ENCODE data around the gene XXYLT1. TPM values are rescaled to one million over a fixed set of nuclear protein-coding genes. Genes with fewer than 3 reads are reported as not detected.

Gene XXYLT1
- total RNA-seq, 1 experiment from 2014 or later = 10.9 TPM

DNA sequence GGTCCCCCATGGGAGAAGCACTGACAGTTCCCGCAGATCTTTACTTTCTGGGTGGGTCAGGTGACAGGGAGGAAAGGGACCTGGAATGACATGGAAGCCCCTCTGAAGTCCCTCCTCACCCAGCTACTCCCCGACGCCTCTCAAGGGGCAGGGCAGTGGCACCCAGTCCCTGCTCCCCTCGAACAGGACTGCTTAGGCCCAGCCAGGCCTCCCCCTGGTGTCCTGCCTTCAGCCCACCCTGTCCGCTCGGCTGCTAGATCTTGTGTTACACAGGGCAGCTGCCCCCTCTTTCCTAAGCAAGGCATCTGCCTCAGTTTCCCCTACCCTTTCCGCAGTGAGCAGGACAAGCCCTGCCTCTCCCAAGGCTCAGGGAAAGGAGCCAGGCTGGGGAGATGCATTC, 226.5 kb downstream of the XXYLT1 start:
- BruUV-seq (replicated peaks) = no TSS peak
- Histone ChIP-seq H3K4me2 (ENCODE audit: low read length) (no peak overlapping the region), H3K9me3 (ENCODE audit: control insufficient read depth in 1 of 2, insufficient read depth in 1 of 2, low read depth in 1 of 2, low read length in 2 of 2) (no peaks in the 10 kb centered on the region), H4K20me1 (ENCODE audit: insufficient read depth) (no peaks in the 10 kb centered on the region), H3K79me2 (ENCODE audit: insufficient read depth, low read length) (no peaks in the 10 kb centered on the region), H3K36me3 (ENCODE audit: control insufficient read depth in 1 of 2, insufficient read depth in 2 of 2, low read length in 2 of 2) (no peaks in the 10 kb centered on the region), H3K27me3 (ENCODE audit: insufficient read depth, low read length) (no peaks in the 10 kb centered on the region), H3K9ac (ENCODE audit: low read length) (no peak overlapping the region), H3K27ac (ENCODE audit: low read depth, low read length) (no peak overlapping the region), H3K4me1 (ENCODE audit: control insufficient read depth in 1 of 2, insufficient read depth in 2 of 2, low read length in 2 of 2) (peaks cover 10 to 30% of the 10 kb centered on the region in 2 experiments), H2AFZ (ENCODE audit: low read depth, low read length, poor library complexity, severe bottlenecking) (no peak overlapping the region), H3K4me3 (replicated peaks in 1 of 2; ENCODE audit: low read depth in 1 of 2, low read length in 2 of 2) (no peak overlapping the region), H3K9me2 (ENCODE audit: insufficient read depth) (no peaks in the 10 kb centered on the region)
- ChIA-PET CTCF (no interaction called here), RAD21 (ENCODE audit: low non-redundant PET in 1 of 2, low total read pairs in 2 of 2, uncharacterized antibody in 2 of 2, unreplicated experiment in 2 of 2) (no interaction called here), POLR2A (no interaction called here)
- DNase-seq (ENCODE audit: low read depth, low spot score) (no peak), ATAC-seq (no peak)
- TF ChIP-seq YY1 (IDR thresholded peaks at IDR 0.05; ENCODE audit: extremely low read depth, insufficient replicate concordance, low read depth, low read length) (no peak), EZH2phosphoT487 (IDR thresholded peaks at IDR 0.05; ENCODE audit: borderline replicate concordance) (no peak), TCF7L2 (IDR thresholded peaks at IDR 0.05; ENCODE audit: borderline replicate concordance, extremely low read depth, insufficient read depth, insufficient read length) (no peak), RAD21 (IDR thresholded peaks at IDR 0.05; ENCODE audit: low read depth) (no peak), POLR2A (IDR thresholded peaks at IDR 0.05; ENCODE audit: borderline replicate concordance, extremely low read depth, insufficient read depth, insufficient read length) (no peak), CTCF (IDR thresholded peaks at IDR 0.05 in 2 of 3, conservative IDR thresholded peaks at IDR 0.05 in 1 of 3; ENCODE audit: borderline replicate concordance in 1 of 3, insufficient read depth in 1 of 3, low read depth in 2 of 3, low read length in 2 of 3) (no peak), ELF1 (IDR thresholded peaks at IDR 0.05; ENCODE audit: borderline replicate concordance, low read depth) (no peak), CEBPB (IDR thresholded peaks at IDR 0.05; ENCODE audit: low read depth) (no peak), EGR1 (IDR thresholded peaks at IDR 0.05; ENCODE audit: low read depth) (no peak), ZFX (IDR thresholded peaks at IDR 0.05) (no peak), FOSL1 (IDR thresholded peaks at IDR 0.05; ENCODE audit: low read depth) (no peak), ATF3 (IDR thresholded peaks at IDR 0.05) (no peak), JUND (IDR thresholded peaks at IDR 0.05) (no peak)
- TF ChIP-seq, protein P1, sequence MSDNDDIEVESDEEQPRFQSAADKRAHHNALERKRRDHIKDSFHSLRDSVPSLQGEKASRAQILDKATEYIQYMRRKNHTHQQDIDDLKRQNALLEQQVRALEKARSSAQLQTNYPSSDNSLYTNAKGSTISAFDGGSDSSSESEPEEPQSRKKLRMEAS (IDR thresholded peaks at IDR 0.05) = no peak
- TF ChIP-seq, protein P2, sequence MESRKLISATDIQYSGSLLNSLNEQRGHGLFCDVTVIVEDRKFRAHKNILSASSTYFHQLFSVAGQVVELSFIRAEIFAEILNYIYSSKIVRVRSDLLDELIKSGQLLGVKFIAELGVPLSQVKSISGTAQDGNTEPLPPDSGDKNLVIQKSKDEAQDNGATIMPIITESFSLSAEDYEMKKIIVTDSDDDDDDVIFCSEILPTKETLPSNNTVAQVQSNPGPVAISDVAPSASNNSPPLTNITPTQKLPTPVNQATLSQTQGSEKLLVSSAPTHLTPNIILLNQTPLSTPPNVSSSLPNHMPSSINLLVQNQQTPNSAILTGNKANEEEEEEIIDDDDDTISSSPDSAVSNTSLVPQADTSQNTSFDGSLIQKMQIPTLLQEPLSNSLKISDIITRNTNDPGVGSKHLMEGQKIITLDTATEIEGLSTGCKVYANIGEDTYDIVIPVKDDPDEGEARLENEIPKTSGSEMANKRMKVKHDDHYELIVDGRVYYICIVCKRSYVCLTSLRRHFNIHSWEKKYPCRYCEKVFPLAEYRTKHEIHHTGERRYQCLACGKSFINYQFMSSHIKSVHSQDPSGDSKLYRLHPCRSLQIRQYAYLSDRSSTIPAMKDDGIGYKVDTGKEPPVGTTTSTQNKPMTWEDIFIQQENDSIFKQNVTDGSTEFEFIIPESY (IDR thresholded peaks at IDR 0.05; ENCODE audit: extremely low read depth, insufficient replicate concordance, low read length) = no peak
- intact Hi-C loops (cut with micrococcal nuclease) = loop anchor here (5.0 kb wide), 1 partner anchor 263 kb away; no protein-coding TSS in a partner anchor

All from HCT116 (cell line).